HG02938 (cell line): ENCODE measurements around the gene CPNE9.

Experiments
- ATAC-seq: cut with Tn5 transposase; IDR thresholded peaks from one replicate; pipeline ENCODE4 v1.9.1; 2021; ENCODE audit warnings: mild to moderate bottlenecking, moderate library complexity; ENCODE audit not compliant: unreplicated experiment

CPNE9 gene

GRCh38 chr3:9686050-9686550 is 17.5 kb upstream of the CPNE9 start:
- no peak for ATAC-seq

GRCh38 chr3:9686703-9687102 is 16.9 kb upstream of the CPNE9 start:
- no peak for ATAC-seq

DNA sequence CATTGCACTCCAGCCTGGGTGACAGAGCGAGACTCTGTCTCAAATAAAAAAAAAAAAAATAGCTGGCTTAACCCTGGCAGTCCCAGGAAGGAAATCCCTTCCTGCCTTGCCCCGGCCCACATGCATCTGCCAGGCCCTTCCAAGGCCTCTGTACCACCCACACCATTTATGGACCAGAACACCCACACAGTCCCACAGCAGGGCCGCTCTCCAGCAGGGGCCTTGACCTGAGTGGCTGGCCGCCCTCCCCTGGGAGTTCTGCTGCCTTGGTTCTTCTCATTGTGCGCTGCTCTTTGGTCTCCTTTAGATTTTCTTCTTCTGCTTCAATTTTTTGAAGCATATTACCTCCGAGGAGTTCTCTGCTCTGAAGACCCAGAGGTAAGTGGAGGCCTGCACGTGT is 16.1 kb upstream of the CPNE9 start:
- no peak for ATAC-seq

DNA sequence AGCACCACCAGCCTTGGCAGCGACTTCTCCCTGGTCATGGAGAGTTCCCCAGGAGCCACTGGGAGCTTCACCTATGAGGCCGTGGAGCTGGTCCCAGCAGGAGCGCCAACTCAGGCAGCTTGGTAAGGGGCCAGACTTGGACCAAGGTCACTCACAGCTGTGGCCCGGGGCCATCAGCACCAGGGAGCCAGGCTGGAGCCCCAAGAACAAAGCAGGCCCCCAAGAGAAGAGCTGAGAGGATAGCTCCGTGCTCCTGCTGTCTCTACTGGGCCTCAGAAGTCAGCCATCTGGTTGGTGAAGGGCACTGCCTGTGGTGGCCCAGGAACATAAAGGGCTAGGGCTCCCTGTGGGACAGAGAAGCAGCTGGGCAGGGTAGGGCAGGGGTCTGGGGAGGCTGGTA is 14.7 kb upstream of the CPNE9 start:
- no peak for ATAC-seq

DNA sequence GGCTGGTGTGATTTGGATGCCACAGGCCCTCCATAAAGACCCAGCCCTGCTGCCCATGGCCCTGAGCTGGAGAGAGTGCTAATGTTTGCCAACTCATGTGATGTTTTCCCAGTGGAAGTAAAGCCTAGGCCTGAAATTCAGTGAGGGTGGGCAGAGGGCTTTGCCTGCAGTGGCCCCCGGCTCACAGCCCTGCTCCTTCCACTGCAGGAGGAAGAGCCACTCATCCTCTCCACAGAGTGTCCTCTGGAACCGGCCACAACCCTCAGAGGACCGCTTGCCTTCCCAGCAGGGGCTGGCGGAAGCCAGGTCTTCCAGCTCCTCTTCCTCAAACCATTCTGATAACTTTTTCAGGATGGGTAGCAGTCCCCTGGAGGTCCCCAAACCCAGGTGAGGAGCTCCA is 13.9 kb upstream of the CPNE9 start:
- ATAC-seq: no peak

DNA sequence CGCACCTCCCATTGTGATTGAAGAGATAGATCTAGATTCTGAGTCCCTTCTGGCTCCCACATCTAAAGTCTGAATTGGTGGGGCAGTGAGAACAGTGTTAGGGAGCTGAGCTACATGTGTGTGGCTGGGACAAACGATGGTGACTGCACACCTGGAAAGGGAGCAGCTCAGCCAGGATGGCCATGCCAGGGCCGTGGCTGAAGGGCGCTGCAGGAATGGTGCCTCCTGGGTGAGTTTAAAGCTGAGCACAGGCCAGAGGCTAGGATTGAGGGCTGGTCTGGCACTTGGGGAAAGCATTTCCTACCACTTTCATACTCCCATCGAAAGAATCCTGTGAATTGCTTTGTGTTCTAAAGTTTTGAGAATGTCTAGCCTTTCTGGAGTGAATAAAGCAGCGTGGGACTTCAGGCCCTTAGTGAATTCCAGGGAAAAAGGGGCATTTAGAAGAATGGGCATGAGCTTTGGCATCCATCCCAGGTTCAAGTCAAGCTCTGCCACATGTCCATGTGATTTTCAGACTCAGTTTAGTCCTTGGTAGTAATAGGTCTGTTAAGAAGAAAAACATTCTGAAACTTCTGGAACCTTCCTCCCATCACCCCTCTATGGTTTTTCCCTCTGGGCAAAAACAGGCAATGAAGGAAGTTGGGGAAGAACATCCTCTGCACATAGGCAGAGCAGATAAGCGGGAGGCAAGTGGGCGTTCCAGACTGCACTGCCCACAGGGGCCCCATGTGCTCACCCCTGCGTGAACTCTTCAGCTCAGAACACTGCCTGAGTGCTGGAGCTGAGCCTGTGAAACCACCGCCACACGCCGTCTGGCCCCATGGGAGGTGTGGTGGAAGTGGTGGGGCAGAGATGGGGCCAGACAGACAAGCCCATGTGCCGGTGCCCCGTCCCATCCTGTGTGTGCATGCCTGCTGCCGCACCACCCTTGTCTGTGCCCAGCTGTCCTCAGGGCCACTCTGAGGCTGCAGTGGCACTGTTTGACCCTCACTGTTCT is 12.9 kb upstream of the CPNE9 start:
- ATAC-seq: peak; percentile 91

DNA sequence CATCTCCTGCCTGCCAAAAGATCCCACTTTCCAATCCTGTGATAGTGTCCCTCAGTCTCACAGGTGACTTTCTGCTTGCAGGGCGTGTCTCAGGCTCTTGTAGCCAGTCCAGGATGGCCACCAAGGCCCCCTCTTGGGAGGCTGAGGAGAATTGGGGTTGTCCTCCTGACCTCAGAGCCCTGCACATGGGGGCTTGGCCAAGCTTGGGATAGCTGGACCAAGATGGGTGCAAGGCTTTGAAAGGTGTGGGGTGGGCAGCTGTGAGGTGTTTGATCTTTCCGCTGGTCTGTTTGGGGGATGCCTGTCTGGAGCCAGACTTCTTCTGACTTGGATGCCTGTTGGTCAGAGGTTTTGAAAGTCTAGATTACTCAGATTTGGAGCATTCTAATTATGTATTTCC is 12.0 kb upstream of the CPNE9 start:
- ATAC-seq: no peak

GRCh38 chr3:9692416-9692815 is 11.2 kb upstream of the CPNE9 start:
- no peak for ATAC-seq

DNA sequence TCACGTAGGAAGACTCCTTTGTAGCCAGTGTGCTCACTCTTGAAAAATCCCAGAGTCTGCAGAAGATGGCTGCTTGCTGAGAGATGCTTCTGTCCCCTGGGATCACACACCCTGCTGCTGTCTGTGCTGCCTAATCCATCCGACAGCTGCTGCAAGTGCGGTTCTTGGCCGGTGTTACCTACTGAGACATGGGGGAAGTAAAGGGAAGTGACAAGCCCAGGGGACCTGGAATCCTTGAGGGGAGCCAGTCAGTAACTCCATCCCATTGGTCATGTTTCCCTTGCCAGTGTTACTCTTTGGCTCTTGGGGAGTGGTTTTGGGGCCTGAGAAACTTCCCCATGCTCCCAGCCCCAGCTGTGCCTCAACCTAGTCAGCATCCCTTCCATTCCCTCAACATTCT is 8.3 kb upstream of the CPNE9 start:
- no peak for ATAC-seq

DNA sequence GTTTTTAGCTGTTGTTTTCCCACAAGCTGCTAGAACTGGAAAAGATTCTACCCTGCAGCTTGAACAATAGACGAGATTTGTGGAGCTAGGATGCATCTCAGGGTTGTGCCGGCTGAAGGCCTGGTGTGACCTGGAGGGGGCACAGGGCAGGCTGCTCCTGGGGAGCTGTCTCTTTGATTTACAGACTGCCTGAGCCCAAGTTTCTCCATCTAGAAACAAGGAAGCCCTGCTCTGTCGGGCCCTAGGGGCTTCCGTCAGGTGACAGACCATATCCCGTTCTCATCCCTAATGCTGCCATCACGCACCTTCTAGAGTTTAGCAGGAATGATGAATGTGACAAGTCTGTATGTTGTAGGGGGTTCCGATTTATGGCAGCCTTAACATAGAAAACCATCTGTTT is 7.9 kb upstream of the CPNE9 start:
- no peak for ATAC-seq

DNA sequence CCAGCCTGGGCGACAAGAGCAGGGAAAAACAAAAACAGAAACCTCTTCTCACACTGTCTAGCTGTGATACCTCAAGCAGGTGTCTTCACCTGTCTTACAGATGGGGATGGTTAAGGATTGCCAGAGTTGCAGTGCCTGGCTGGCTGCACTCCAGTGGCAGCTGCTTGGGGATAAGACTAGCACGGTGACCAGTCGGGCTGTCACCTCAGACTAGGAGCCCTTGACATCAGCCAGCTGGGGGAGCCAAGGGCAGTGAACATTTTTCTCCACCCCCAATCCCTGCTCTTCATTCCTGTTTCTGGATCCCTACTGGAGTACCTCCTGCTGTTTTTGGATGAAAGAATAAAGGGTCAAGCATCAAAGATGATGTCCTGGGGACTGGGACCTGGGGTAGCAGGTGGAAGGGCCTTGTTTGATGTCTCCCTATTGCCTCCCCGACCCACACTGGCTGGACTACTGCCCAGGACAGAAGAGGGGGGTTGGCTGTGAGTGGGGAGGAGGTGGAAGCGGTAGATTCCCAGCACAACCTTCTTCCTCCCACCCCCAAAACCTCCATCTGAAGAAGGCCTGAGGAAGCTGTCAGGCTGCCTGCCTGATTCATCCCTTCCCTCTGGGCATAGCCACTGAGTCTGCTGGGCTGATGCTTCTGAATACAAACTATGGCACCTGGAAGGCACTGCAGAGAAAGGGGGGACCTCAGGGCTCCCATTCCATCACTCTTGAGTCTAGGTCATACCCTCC is 7.0 kb upstream of the CPNE9 start:
- no peak for ATAC-seq

DNA sequence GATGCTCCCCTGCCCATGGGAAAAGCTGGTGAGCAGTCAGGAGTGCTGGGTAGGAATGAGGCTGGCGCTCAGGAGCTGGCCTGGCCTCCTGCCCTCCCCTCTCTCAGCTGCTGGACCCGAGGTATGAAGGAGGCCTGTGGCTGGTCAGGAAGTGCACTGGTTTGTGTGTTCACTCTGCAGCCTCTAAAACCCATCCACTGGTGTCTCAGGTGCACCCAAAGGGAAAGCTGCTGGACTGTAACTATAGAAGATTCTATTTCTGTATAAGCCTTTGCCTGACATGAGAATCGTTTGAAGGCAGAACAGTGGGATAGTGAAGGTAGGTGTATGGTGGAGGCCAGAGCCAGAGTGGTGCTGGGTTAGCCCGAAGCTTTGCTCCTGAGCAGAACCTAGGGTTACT is 5.7 kb upstream of the CPNE9 start:
- no peak for ATAC-seq

GRCh38 chr3:9698293-9698692 is 5.3 kb upstream of the CPNE9 start:
- no peak for ATAC-seq

- no peak for ATAC-seq
Measured at GRCh38 chr3:9700536-9700935, 3.1 kb upstream of the CPNE9 start.

DNA sequence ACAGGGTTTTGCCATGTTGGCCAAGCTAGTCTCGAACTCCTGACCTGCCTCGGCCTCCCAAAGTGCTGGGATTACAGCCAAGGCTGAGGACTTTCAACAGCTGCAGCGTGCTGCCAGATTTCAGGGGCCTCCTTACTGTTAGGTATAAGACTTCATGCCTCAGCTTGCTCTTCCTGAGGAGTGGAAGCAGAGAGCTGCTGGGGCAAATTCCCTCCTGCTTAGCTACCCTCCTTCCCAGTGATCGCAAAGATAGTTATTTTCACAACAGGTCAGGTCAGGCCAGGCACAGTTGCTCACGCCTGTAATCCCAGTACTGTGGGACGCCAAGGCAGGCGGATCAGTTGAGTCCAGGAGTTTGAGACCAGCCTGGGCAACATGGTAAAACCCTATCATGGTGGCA is 2.6 kb upstream of the CPNE9 start:
- ATAC-seq: no peak

GRCh38 chr3:9701711-9702110 is 1.9 kb upstream of the CPNE9 start:
- ATAC-seq: no peak

DNA sequence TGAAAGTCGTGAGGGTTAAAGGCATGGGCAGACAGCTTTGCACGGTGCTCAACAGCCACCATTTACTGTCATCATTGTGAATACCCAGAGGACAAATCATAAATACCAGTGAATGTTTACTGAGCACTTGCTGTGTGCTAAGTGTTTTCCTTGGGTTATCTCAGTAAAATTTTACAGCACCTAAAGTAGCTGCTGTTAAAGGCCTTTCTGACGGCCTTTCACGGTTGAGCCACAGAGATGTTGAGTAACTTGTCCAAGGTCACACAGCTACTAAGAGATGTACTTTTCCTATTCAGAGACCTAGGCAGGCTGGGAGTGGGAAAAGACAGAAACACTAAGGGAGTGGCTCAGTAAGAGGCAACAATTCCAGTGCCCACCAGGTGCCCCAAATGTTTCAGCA is 393 bp upstream of the CPNE9 start:
- ATAC-seq: no peak

DNA sequence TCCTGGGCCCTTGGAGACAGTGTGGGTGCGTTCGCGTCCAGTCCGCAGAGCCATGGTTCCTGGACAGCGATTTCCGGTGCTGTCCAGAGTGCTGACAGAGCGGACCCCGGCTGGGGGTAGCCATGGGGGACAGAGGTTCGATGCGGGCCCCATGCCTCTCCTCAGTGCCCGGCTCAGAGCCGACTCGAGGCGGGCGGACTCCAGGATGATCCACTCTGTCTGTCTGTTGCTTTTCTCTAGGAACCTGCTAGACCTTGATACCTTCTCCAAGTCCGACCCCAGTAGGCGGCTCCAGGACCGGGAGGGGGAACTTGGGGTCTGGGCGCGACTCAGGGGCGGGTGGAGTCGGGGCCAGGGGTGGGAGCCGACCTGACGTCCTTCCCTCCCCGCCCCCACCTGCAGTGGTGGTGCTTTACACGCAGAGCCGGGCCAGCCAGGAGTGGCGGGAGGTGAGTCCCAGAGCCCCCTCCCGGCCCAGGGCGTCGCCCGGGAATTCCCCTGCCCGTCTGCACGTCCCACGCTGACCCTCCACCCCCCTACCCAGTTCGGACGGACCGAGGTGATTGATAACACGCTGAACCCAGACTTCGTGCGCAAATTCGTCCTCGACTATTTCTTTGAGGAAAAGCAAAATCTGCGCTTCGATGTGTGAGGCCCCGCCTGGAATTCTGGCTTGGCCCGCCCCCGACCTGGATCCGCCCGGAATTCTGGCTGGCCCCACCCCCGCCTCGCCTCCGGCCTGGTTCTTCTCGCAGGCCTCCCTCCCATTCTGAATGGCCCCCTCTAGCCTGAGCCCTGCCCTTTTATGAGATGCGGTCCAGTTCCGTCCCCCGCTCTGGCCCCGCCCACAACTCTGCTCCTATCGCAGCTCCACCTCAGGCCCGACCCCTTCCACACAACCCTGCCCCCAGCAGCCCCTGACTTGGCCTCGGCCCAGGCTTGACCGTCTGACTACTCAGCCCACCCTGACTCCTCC is 1.0 kb downstream of the CPNE9 start:
- no peak for ATAC-seq

- no peak for ATAC-seq
Measured at GRCh38 chr3:9710174-9710739, 6.6 kb downstream of the CPNE9 start.

GRCh38 chr3:9712415-9712814 is 8.8 kb downstream of the CPNE9 start:
- no peak for ATAC-seq
